HUES64 (cell line): ENCODE measurements around the gene DOLPP1.
"Not testable (repeated sequence)": the region's sequence is repeated elsewhere in the genome, so short reads cannot be mapped to it uniquely, and the experiment has no call there.

ENCODE experiments used
- H3K27ac ChIP-seq: 2 replicates; pipeline ENCODE4 v1.7.0; 2013; ENCODE audit warnings: low read depth, low read length, inconsistent platforms
- H3K27me3 ChIP-seq: 2 replicates; pipeline ENCODE4 v1.6.1; 2013; ENCODE audit warnings: mild to moderate bottlenecking, low read length; ENCODE audit not compliant: insufficient read depth
- H3K36me3 ChIP-seq: 2 replicates; pipeline ENCODE4 v1.6.1; 2013; ENCODE audit warnings: mild to moderate bottlenecking, low read length; ENCODE audit not compliant: insufficient read depth
- H3K4me1 ChIP-seq: 2 replicates; pipeline ENCODE4 v1.6.1; 2013; ENCODE audit warnings: mild to moderate bottlenecking, low read length, moderate library complexity; ENCODE audit not compliant: insufficient read depth
- H3K4me3 ChIP-seq: 2 replicates; pipeline ENCODE4 v1.5.1; 2013; ENCODE audit warnings: mild to moderate bottlenecking, low read length, moderate library complexity
- H3K9ac ChIP-seq: 2 replicates; pipeline ENCODE4 v1.6.1; 2013; ENCODE audit warnings: mild to moderate bottlenecking, low read depth, low read length
- H3K9me3 ChIP-seq: 2 replicates; pipeline ENCODE4 v1.6.1; 2013; ENCODE audit warnings: low read depth, low read length; ENCODE audit not compliant: insufficient read depth
- WGBS: fragments of 150-250, 120-280 bp; methylation state at CpG from one replicate; pipeline ENCODE4 v1.1.7; 2013; ENCODE audit warnings: missing lambda C conversion rate; 5-methylcytosine and 5-hydroxymethylcytosine counted together

The DOLPP1 gene

GRCh38 chr9:129118799-129119198 lies 37.9 kb downstream of the DOLPP1 start:
- H3K9me3 ChIP-seq = no peaks in the 10 kb centered on the region
- no peaks in the 10 kb centered on the region for H3K27me3 ChIP-seq
- 97% methylated on average over 4 of the region's 4 CpGs for WGBS
- H3K4me3 ChIP-seq = no peak overlapping the region
- no peaks in the 10 kb centered on the region for H3K4me1 ChIP-seq
- H3K9ac ChIP-seq = no peak overlapping the region
- H3K36me3 ChIP-seq = peaks cover 28% of the 10 kb centered on the region
- no peak overlapping the region for H3K27ac ChIP-seq

GRCh38 chr9:129121483-129121882 lies 40.6 kb downstream of the DOLPP1 start:
- Histone ChIP-seq H3K4me3 (no peak overlapping the region), H3K9ac (no peak overlapping the region), H3K27me3 (no peaks in the 10 kb centered on the region), H3K4me1 (peaks cover 5% of the 10 kb centered on the region; the same call in 1 of the 2 replicates), H3K9me3 (no peaks in the 10 kb centered on the region), H3K36me3 (peaks cover 38% of the 10 kb centered on the region), H3K27ac (no peak overlapping the region)
- 95% methylated on average over 3 of the region's 3 CpGs for WGBS

DNA sequence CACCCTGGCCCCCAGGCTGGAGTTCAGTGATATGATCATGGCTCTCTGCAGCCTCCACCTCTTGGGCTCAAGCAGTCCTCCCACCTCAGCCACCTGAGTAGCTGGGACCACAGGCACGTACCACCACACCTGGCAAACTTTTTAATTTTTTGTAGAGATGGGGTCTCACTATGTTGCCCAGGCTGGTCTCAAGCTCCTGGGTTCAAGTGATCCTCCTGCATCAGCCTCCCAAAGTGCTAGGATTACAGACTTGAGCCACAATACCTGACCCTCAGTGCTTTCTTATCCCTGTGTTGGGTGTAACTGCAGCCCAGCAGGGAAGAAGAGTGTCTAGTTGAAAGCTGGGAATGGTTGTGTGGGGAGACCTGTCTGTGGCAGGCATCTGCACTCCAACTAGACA lies 41.2 kb downstream of the DOLPP1 start:
- Histone ChIP-seq H3K4me1 (peaks cover 11% of the 10 kb centered on the region), H3K9me3 (no peaks in the 10 kb centered on the region), H3K27me3 (no peaks in the 10 kb centered on the region), H3K27ac (no peak overlapping the region), H3K36me3 (peaks cover 38% of the 10 kb centered on the region), H3K4me3 (no peak overlapping the region), H3K9ac (no peak overlapping the region)
- 100% methylated on average over 1 of the region's 1 CpG for WGBS

- not testable (repeated sequence) for H3K4me3 ChIP-seq, H3K9me3 ChIP-seq, H3K9ac ChIP-seq, H3K27me3 ChIP-seq, H3K27ac ChIP-seq
- Histone ChIP-seq H3K36me3 (peaks cover 43% of the 10 kb centered on the region), H3K4me1 (peaks cover 18% of the 10 kb centered on the region)
- WGBS = 96% methylated on average over 15 of the region's 15 CpGs
Measured at GRCh38 chr9:129122976-129123375, 42.1 kb downstream of the DOLPP1 start.

DNA sequence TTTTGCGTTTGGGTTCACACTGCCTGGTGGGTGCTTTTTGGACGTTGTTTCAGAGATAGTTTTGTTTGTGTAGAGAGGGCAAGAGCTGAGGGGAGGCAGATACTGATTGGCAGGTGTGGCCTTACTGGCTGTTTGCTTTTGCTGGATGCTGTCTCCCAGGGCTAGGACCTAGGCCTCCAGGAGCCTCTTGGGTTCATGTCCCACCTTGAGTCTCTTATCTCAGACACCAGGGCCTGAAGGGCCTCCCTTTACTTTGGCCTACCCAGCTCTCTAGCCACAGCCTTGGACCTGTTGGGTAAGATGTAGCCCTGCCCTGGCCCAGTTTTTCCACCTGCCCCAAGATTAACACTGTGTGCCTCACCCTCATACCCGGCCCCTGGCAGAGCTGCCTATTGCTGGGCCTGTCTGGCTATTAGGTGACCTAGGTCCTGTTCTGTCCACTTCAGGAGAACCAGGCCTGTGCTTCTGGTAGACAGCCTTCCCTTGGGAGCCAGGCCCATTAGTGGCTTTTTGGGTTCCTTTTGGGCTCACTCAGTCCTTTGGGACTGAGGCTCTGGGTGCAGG lies 43.7 kb downstream of the DOLPP1 start:
- no peak overlapping the region for H3K27ac ChIP-seq
- H3K27me3 ChIP-seq = no peaks in the 10 kb centered on the region
- H3K9ac ChIP-seq = no peak overlapping the region
- H3K36me3 ChIP-seq = peaks cover 52% of the 10 kb centered on the region
- no peaks in the 10 kb centered on the region for H3K9me3 ChIP-seq
- H3K4me1 ChIP-seq = peaks cover 18% of the 10 kb centered on the region
- H3K4me3 ChIP-seq = no peak overlapping the region
- 87% methylated on average over 3 of the region's 3 CpGs for WGBS

DNA sequence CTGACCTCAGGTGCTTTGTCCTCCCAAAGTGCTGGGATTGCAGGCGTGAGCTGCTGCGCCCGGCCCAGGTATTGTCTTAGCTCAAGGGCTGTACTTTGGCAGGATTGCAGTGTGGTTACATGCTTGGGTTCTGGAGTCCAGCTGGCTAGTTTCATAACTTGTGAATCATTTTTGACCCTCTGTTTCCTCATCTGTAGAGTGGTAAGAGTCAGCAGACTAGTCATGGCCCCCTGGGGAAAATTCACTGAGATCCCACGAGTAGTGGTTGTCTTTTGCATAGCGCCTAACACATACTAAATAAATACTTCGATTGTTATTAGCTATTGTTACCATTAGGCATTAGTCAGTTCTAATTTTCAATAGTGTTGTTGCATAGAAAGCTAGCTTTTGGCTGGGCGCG lies 44.6 kb downstream of the DOLPP1 start:
- Histone ChIP-seq H3K9ac (no peak overlapping the region), H3K4me3 (no peak overlapping the region), H3K9me3 (no peaks in the 10 kb centered on the region), H3K4me1 (peaks cover 18% of the 10 kb centered on the region), H3K36me3 (peaks cover 58% of the 10 kb centered on the region), H3K27ac (peak overlapping the region; percentile 32; the same call in 1 of the 2 replicates), H3K27me3 (no peaks in the 10 kb centered on the region)
- WGBS = 94% methylated on average over 7 of the region's 8 CpGs

- H3K27ac ChIP-seq = peak overlapping the region; percentile 89
- H3K4me3 ChIP-seq = no peak overlapping the region
- peak overlapping the region; percentile 61 for H3K9ac ChIP-seq
- H3K27me3 ChIP-seq = no peaks in the 10 kb centered on the region
- peaks cover 18% of the 10 kb centered on the region for H3K4me1 ChIP-seq
- WGBS = 50% methylated on average over 10 of the region's 10 CpGs
- peaks cover 52% of the 10 kb centered on the region for H3K36me3 ChIP-seq
- H3K9me3 ChIP-seq = no peaks in the 10 kb centered on the region
Measured at GRCh38 chr9:129126749-129127618, 46.1 kb downstream of the DOLPP1 start.

DNA sequence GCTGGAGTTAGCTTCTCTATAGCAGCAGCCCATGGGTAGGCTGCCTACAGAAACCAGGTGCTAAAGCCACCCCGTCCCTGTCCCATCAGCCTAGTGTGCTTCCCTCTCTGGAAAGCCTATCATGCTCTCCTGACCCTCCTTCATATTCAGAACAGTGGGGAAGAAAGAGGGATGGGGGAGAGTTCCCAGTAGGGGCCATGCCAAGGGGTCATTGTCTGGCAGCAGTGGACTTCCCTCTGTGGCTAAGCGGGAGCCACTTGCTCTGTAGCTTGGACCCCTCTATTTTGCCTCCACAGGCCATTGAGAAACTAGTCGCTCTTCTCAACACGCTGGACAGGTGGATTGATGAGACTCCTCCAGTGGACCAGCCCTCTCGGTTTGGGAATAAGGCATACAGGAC lies 47.8 kb downstream of the DOLPP1 start:
- no peak overlapping the region for H3K9ac ChIP-seq
- H3K9me3 ChIP-seq = no peaks in the 10 kb centered on the region
- 95% methylated on average over 5 of the region's 5 CpGs for whole genome bisulfite sequencing
- H3K4me3 ChIP-seq = no peak overlapping the region
- H3K27me3 ChIP-seq = no peaks in the 10 kb centered on the region
- no peak overlapping the region for H3K27ac ChIP-seq
- peaks cover 18% of the 10 kb centered on the region for H3K4me1 ChIP-seq
- peaks cover 53% of the 10 kb centered on the region for H3K36me3 ChIP-seq

GRCh38 chr9:129130271-129130670 lies 49.4 kb downstream of the DOLPP1 start:
- peaks cover 54% of the 10 kb centered on the region for H3K36me3 ChIP-seq
- not testable (repeated sequence) for H3K9me3 ChIP-seq, H3K9ac ChIP-seq, H3K27me3 ChIP-seq, H3K4me3 ChIP-seq, H3K27ac ChIP-seq
- WGBS = 93% methylated on average over 7 of the region's 7 CpGs
- peaks cover 18% of the 10 kb centered on the region for H3K4me1 ChIP-seq

DNA sequence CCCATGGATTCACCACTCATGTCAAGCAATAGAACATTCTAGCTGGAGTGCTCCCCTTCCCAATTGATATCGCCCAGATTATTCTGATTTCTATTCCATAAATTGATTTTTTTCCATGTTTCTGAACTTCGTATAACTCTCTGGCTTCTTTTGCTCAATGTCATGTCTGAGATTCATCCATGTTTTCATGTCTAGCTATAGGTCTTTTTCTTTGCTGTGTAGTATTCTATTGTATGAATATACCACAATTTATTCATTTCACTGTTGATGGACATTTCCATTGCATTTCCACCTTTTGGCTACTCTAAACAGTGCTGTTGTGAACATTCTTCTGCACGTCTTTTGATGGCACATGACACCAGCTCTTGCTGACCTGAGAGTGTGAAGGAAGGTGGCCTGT lies 49.9 kb downstream of the DOLPP1 start:
- H3K27ac ChIP-seq = no peak overlapping the region
- H3K36me3 ChIP-seq = peaks cover 59% of the 10 kb centered on the region
- H3K9ac ChIP-seq = no peak overlapping the region
- peaks cover 18% of the 10 kb centered on the region for H3K4me1 ChIP-seq
- H3K27me3 ChIP-seq = no peaks in the 10 kb centered on the region
- no peak overlapping the region for H3K4me3 ChIP-seq
- WGBS = 64% methylated on average over 3 of the region's 3 CpGs
- H3K9me3 ChIP-seq = no peaks in the 10 kb centered on the region

DNA sequence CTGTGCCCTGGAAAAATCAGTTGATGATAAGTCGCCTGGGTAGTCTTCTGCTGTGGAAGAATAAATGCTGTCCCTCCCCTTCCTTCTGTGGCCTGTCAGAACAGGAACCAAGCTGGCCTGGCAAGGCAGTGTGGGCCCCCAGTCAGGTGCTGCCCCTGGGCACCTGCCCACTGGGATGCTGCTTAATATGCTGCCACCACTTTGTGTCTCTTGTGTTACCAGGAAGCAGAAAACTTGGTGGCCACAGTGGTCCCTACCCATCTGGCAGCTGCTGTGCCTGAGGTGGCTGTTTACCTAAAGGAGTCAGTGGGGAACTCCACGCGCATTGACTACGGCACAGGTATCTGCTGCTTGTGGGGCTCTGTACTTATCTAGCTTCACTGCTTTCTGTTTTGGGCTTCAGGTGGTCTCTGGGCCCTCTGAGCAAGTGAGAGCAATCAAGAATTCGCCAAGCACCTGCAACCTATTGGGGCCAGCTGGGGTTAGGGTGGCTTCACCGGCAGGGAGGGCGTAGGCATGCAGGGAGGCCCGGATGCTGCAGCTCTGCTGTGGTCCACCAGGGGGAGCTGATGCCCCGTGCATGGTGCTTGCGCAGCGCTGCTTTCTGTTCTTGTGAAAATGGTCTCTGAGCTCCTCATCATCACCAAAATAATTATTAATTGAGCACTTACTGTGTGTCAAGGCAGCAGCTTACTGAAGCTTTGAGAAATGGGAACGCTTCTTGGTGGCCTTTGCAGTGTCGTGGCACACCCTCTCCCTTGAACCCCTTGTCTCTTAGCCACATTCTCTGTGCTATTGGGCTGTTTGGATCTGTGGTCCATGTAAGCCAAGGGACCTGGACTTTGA lies 50.6 kb downstream of the DOLPP1 start:
- H3K9ac ChIP-seq = no peak overlapping the region
- H3K27ac ChIP-seq = no peak overlapping the region
- peaks cover 63% of the 10 kb centered on the region for H3K36me3 ChIP-seq
- H3K27me3 ChIP-seq = no peaks in the 10 kb centered on the region
- H3K4me1 ChIP-seq = peaks cover 13% of the 10 kb centered on the region
- 43% methylated on average over 13 of the region's 13 CpGs for WGBS
- H3K4me3 ChIP-seq = no peak overlapping the region
- no peaks in the 10 kb centered on the region for H3K9me3 ChIP-seq
